ENCODE data around the gene LOXL4.
A peak's percentile ranks its signal among the peaks of the same experiment; 100 is the strongest.
"Not testable (repeated sequence)": the region's sequence is repeated elsewhere in the genome, so short reads cannot be mapped to it uniquely, and the experiment has no call there.

LOXL4 gene

GRCh38 chr10:98248018-98248417, 20.0 kb downstream of the LOXL4 start:
- no peak for FAIRE-seq
- DNase-seq (ENCODE audit: extremely low spot score, insufficient read length, low read depth) = no peak

- DNase-seq (ENCODE audit: extremely low spot score, insufficient read length, low read depth) (no peak), FAIRE-seq (no peak)
Measured at GRCh38 chr10:98246911-98247805, 20.8 kb downstream of the LOXL4 start.

GRCh38 chr10:98244586-98244985, 23.4 kb downstream of the LOXL4 start:
- DNase-seq (ENCODE audit: extremely low spot score, insufficient read length, low read depth) (no peak), FAIRE-seq (no peak)

GRCh38 chr10:98244141-98244540, 23.9 kb downstream of the LOXL4 start:
- FAIRE-seq (no peak), DNase-seq (ENCODE audit: extremely low spot score, insufficient read length, low read depth) (no peak)

- no peak for DNase-seq (ENCODE audit: extremely low spot score, insufficient read length, low read depth)
- no peak for FAIRE-seq
Measured at GRCh38 chr10:98242823-98243222, 25.2 kb downstream of the LOXL4 start.

GRCh38 chr10:98240524-98240923, 27.5 kb downstream of the LOXL4 start:
- no peak for FAIRE-seq

GRCh38 chr10:98238391-98238790, 29.6 kb downstream of the LOXL4 start:
- FAIRE-seq (no peak), DNase-seq (ENCODE audit: extremely low spot score, insufficient read length, low read depth) (no peak)

More at GRCh38 chr10:98240524-98240923, 27.5 kb downstream of the LOXL4 start:
- no peak for DNase-seq (ENCODE audit: extremely low spot score, insufficient read length, low read depth)

- DNase-seq (ENCODE audit: extremely low spot score, insufficient read length, low read depth) = no peak
- no peak for FAIRE-seq
Measured at GRCh38 chr10:98236862-98237261, 31.1 kb downstream of the LOXL4 start.

- DNase-seq (ENCODE audit: extremely low spot score, insufficient read length, low read depth) (no peak), FAIRE-seq (no peak)
Measured at GRCh38 chr10:98235846-98236245, 32.1 kb downstream of the LOXL4 start.

GRCh38 chr10:98231417-98231816, 36.6 kb downstream of the LOXL4 start:
- no peak for FAIRE-seq
- no peak for DNase-seq (ENCODE audit: extremely low spot score, insufficient read length, low read depth)

- not testable (repeated sequence) for DNase-seq (ENCODE audit: extremely low spot score, insufficient read length, low read depth); FAIRE-seq
Measured at GRCh38 chr10:98228266-98228665, 39.7 kb downstream of the LOXL4 start.

GRCh38 chr10:98227713-98228112, 40.3 kb downstream of the LOXL4 start:
- not testable (repeated sequence) for DNase-seq (ENCODE audit: extremely low spot score, insufficient read length, low read depth); FAIRE-seq

- DNase-seq (ENCODE audit: extremely low spot score, insufficient read length, low read depth) = no peak
- FAIRE-seq = no peak
Measured at GRCh38 chr10:98226508-98227144, 41.4 kb downstream of the LOXL4 start.

- DNase-seq (ENCODE audit: extremely low spot score, insufficient read length, low read depth) (no peak), FAIRE-seq (no peak)
Measured at GRCh38 chr10:98224996-98225395, 43.0 kb downstream of the LOXL4 start.

GRCh38 chr10:98224509-98224908, 43.5 kb downstream of the LOXL4 start:
- no peak for FAIRE-seq
- no peak for DNase-seq (ENCODE audit: extremely low spot score, insufficient read length, low read depth)

- FAIRE-seq (no peak), DNase-seq (ENCODE audit: extremely low spot score, insufficient read length, low read depth) (no peak)
Measured at GRCh38 chr10:98223874-98224273, 44.1 kb downstream of the LOXL4 start.

- no peak for DNase-seq (ENCODE audit: extremely low spot score, insufficient read length, low read depth)
- FAIRE-seq = no peak
Measured at GRCh38 chr10:98217801-98218200, 50.2 kb downstream of the LOXL4 start.

GRCh38 chr10:98215373-98215772, 52.6 kb downstream of the LOXL4 start:
- DNase-seq (ENCODE audit: extremely low spot score, insufficient read length, low read depth) (no peak), FAIRE-seq (peak; percentile 35)

GRCh38 chr10:98213740-98214139, 54.3 kb downstream of the LOXL4 start:
- DNase-seq (ENCODE audit: extremely low spot score, insufficient read length, low read depth) (no peak), FAIRE-seq (no peak)

GRCh38 chr10:98212196-98212595, 55.8 kb downstream of the LOXL4 start:
- DNase-seq (ENCODE audit: extremely low spot score, insufficient read length, low read depth) = no peak
- FAIRE-seq = no peak

- FAIRE-seq (no peak), DNase-seq (ENCODE audit: extremely low spot score, insufficient read length, low read depth) (no peak)
Measured at GRCh38 chr10:98209441-98209840, 58.6 kb downstream of the LOXL4 start.

All from GM18507 (cell line).